Cardiac muscle cell (in vitro differentiated cells and primary cell): ENCODE measurements around the gene MAOA. TPM values are rescaled to one million over a fixed set of nuclear protein-coding genes. Genes with fewer than 3 reads are reported as not detected.

Experiments
- DNase-seq, 2 donors: peaks; one replicate each; pipeline versions ENCODE4 v3.0.0 to v3.0.0-alpha.2; 2010 to 2017; ENCODE audit warnings: low read depth in 1 of 2, low spot score in 1 of 2
- H3K27ac ChIP-seq: fragments of 200-600 bp; sonication (generic); 2 replicates; pipeline ENCODE4 v1.5.1; 2016
- H3K27me3 ChIP-seq: fragments of 200-600 bp; sonication (generic); 2 replicates; pipeline ENCODE4 v1.6.0; 2016; ENCODE audit warnings: control low read depth
- H3K36me3 ChIP-seq: fragments of 200-600 bp; sonication (generic); 2 replicates; pipeline ENCODE4 v1.5.1; 2016; ENCODE audit warnings: control low read depth
- H3K4me1 ChIP-seq: fragments of 200-600 bp; sonication (generic); 2 replicates; pipeline ENCODE4 v1.8.1; 2017; ENCODE audit warnings: low read depth, mild to moderate bottlenecking, mixed run types
- H3K4me3 ChIP-seq: fragments of 200-600 bp; sonication (generic); 2 replicates; pipeline ENCODE4 v1.5.1; 2016; ENCODE audit warnings: mild to moderate bottlenecking
- H3K9me3 ChIP-seq: fragments of 200-600 bp; sonication (generic); 2 replicates; pipeline ENCODE4 v1.5.1; 2017; ENCODE audit warnings: low read depth, mild to moderate bottlenecking, control low read depth
- CTCF ChIP-seq: IDR thresholded peaks from 2 replicates; pipeline ENCODE4 v1.5.1; 2012; ENCODE audit warnings: low read depth, mild to moderate bottlenecking, low read length
- polyA plus RNA-seq: library from polyadenylated mRNA; unstranded; fragments of >200 nt; fragmentation: Nextera tagmentation; extraction: Ambion mirVana; gene quantifications from 2 replicates; pipeline ENCODE4 v1.2.1, GENCODE V29; 2016
- total RNA-seq: library from RNA; depleted of rRNA; stranded (reverse); fragments of >200 nt; gene quantifications from 2 replicates; pipeline ENCODE4 v1.2.3, GENCODE V29; 2016

The MAOA gene
- total and polyA plus RNA-seq, 2 experiments from 2014 or later = 6.7 to 10.3 TPM

- H3K27me3 ChIP-seq = no peaks in the 10 kb centered on the region
- DNase-seq = peak; percentile 92 to 96
- H3K4me1 ChIP-seq = no peaks in the 10 kb centered on the region
- peak; percentile 30 for TF ChIP-seq CTCF
- H3K27ac ChIP-seq = peak overlapping the region; percentile 97
- no peaks in the 10 kb centered on the region for H3K36me3 ChIP-seq
- no peaks in the 10 kb centered on the region for H3K9me3 ChIP-seq
- peak overlapping the region; percentile 40 for H3K4me3 ChIP-seq
Measured at GRCh38 chrX:43654431-43655150, 1.5 kb upstream of the MAOA start.

- H3K4me3 ChIP-seq = peak overlapping the region; percentile 40
- no peaks in the 10 kb centered on the region for H3K36me3 ChIP-seq
- H3K9me3 ChIP-seq = no peaks in the 10 kb centered on the region
- no peaks in the 10 kb centered on the region for H3K4me1 ChIP-seq
- TF ChIP-seq CTCF = no peak
- no peak overlapping the region for H3K27ac ChIP-seq
- peak; percentile 49 to 56 for DNase-seq
- no peaks in the 10 kb centered on the region for H3K27me3 ChIP-seq
Measured at GRCh38 chrX:43655151-43656004, 721 bp upstream of the MAOA start.

GRCh38 chrX:43657671-43658070 is 1.6 kb downstream of the MAOA start:
- Histone ChIP-seq H3K27me3 (no peaks in the 10 kb centered on the region), H3K27ac (no peak overlapping the region), H3K9me3 (no peaks in the 10 kb centered on the region), H3K36me3 (no peaks in the 10 kb centered on the region), H3K4me3 (no peak overlapping the region), H3K4me1 (no peaks in the 10 kb centered on the region)
- no peak for DNase-seq
- no peak for TF ChIP-seq CTCF

GRCh38 chrX:43661521-43662240 is 5.6 kb downstream of the MAOA start:
- TF ChIP-seq CTCF = no peak

GRCh38 chrX:43663173-43663572 is 7.1 kb downstream of the MAOA start:
- no peaks in the 10 kb centered on the region for H3K4me1 ChIP-seq
- H3K27me3 ChIP-seq = no peaks in the 10 kb centered on the region
- H3K4me3 ChIP-seq = no peak overlapping the region
- H3K9me3 ChIP-seq = no peaks in the 10 kb centered on the region
- H3K27ac ChIP-seq = no peak overlapping the region
- TF ChIP-seq CTCF = no peak
- no peak for DNase-seq
- H3K36me3 ChIP-seq = no peaks in the 10 kb centered on the region

More at GRCh38 chrX:43661521-43662240, 5.6 kb downstream of the MAOA start:
- Histone ChIP-seq H3K4me1 (no peaks in the 10 kb centered on the region), H3K27me3 (no peaks in the 10 kb centered on the region), H3K36me3 (no peaks in the 10 kb centered on the region), H3K4me3 (no peak overlapping the region), H3K27ac (no peak overlapping the region), H3K9me3 (no peaks in the 10 kb centered on the region)
- peak in 1 of 2 donors; percentile 76 for DNase-seq
